HepG2 (cell line): ENCODE measurements around the gene TOR4A. TPM values are rescaled to one million over a fixed set of nuclear protein-coding genes. Genes with fewer than 3 reads are reported as not detected.
A peak's percentile ranks its signal among the peaks of the same experiment; 100 is the strongest.

Experiments
- AKNA ChIP-seq: sonication (generic); formaldehyde crosslinking; IDR thresholded peaks from 2 replicates; pipeline ENCODE4 v1.4.0; 2020; ENCODE audit warnings: missing genetic modification reagents, borderline replicate concordance
- ATRX ChIP-seq: sonication (generic); formaldehyde crosslinking; IDR thresholded peaks from 2 replicates; pipeline ENCODE4 v1.4.0; 2020; ENCODE audit warnings: missing genetic modification reagents, borderline replicate concordance
- CHD4 ChIP-seq: fragments of 200-600 bp; sonication (generic); IDR thresholded peaks from 2 replicates; pipeline ENCODE4 v1.7.0; 2017; ENCODE audit warnings: mild to moderate bottlenecking, low read length, borderline replicate concordance
- CREM ChIP-seq, 2 experiments: sonication (generic) in 1 of 2; formaldehyde crosslinking in 1 of 2; IDR thresholded peaks; 2 replicates each; pipeline versions ENCODE4 v1.4.0 to v1.6.1; 2016 to 2020; ENCODE audit warnings: antibody characterized with exemption in 1 of 2, mild to moderate bottlenecking in 1 of 2, missing genetic modification reagents in 1 of 2
- HCFC1 ChIP-seq: fragments of 150-350 bp; IDR thresholded peaks from 2 replicates; pipeline ENCODE4 v1.6.1; 2014; ENCODE audit warnings: low read depth, low read length
- MLLT10 ChIP-seq: sonication (generic); formaldehyde crosslinking; IDR thresholded peaks from 2 replicates; pipeline ENCODE4 v1.4.0; 2020; ENCODE audit warnings: missing genetic modification reagents
- NR1H2 ChIP-seq: sonication (generic); formaldehyde crosslinking; IDR thresholded peaks from 2 replicates; pipeline ENCODE4 v1.8.1; 2022; ENCODE audit warnings: low read depth, missing genetic modification reagents, borderline replicate concordance
- PAWR ChIP-seq: sonication (generic); formaldehyde crosslinking; IDR thresholded peaks from 2 replicates; pipeline ENCODE4 v1.4.0; 2020; ENCODE audit warnings: missing genetic modification reagents, mild to moderate bottlenecking, borderline replicate concordance
- POLR2A ChIP-seq, 2 experiments: IDR thresholded peaks; 2 replicates each; pipeline ENCODE4 v1.6.1; 2011; ENCODE audit warnings: low read depth in 2 of 2, low read length in 2 of 2, mild to moderate bottlenecking in 1 of 2, moderate library complexity in 1 of 2; ENCODE audit not compliant: insufficient read depth in 1 of 2
- TFDP1 ChIP-seq: IDR thresholded peaks from 2 replicates; pipeline ENCODE4 v1.6.1; 2016; ENCODE audit warnings: missing compliant biosample characterization, missing genetic modification reagents, borderline replicate concordance
- ZNF12 ChIP-seq: sonication (generic); formaldehyde crosslinking; IDR thresholded peaks from 2 replicates; pipeline ENCODE4 v1.5.0; 2020; ENCODE audit warnings: missing genetic modification reagents
- ZNF282 ChIP-seq: fragments of 450-650 bp; IDR thresholded peaks from 2 replicates; pipeline ENCODE4 v1.6.1; 2018; ENCODE audit not compliant: partially characterized antibody
- polyA plus RNA-seq, 8 experiments: library from polyadenylated mRNA; depleted of rRNA in 3 of 8; stranded (reverse) in 7 of 8; unstranded in 1 of 8; fragments of >200 nt; fragmentation: Illumina TruSeq in 4 of 8; extraction: Trizol in 4 of 8; gene quantifications; 2 replicates each; pipeline versions ENCODE4 v1.2.1 to v1.2.3, GENCODE V29; 2011 to 2016; ENCODE audit warnings: low read depth in 4 of 8, missing spikeins in 1 of 8, mixed read lengths in 1 of 8; ENCODE audit not compliant: insufficient read depth in 1 of 8
- total RNA-seq, 5 experiments: library from RNA; depleted of rRNA; stranded (reverse); fragments of >200 nt; fragmentation: Illumina TruSeq; extraction: Trizol; gene quantifications; 2 replicates each; pipeline ENCODE4 v1.2.3, GENCODE V29; 2016; ENCODE audit warnings: low read depth in 1 of 5
- TF ChIP-seq, protein P1 (sequence below): sonication (generic); formaldehyde crosslinking; conservative IDR thresholded peaks from 2 replicates; pipeline ENCODE4 v1.5.0; 2020; ENCODE audit warnings: missing genetic modification reagents
- TF ChIP-seq, protein P2 (sequence below), 2 experiments: IDR thresholded peaks; 2 replicates each; pipeline ENCODE4 v1.6.1; 2011 to 2012; ENCODE audit warnings: low read length in 2 of 2, borderline replicate concordance in 1 of 2, low read depth in 1 of 2, mild to moderate bottlenecking in 1 of 2, moderate library complexity in 1 of 2
- TF ChIP-seq, protein P3 (sequence below): sonication (generic); formaldehyde crosslinking; IDR thresholded peaks from 2 replicates; pipeline ENCODE4 v1.9.0; 2021; ENCODE audit warnings: missing genetic modification reagents, borderline replicate concordance

Gene TOR4A
- total and polyA plus RNA-seq, 2 of the 13 experiments (the other 11 are each of a cell fraction or from before 2014, with no cell fraction given): 11.1 to 14.2 TPM

- TF ChIP-seq, protein P1, sequence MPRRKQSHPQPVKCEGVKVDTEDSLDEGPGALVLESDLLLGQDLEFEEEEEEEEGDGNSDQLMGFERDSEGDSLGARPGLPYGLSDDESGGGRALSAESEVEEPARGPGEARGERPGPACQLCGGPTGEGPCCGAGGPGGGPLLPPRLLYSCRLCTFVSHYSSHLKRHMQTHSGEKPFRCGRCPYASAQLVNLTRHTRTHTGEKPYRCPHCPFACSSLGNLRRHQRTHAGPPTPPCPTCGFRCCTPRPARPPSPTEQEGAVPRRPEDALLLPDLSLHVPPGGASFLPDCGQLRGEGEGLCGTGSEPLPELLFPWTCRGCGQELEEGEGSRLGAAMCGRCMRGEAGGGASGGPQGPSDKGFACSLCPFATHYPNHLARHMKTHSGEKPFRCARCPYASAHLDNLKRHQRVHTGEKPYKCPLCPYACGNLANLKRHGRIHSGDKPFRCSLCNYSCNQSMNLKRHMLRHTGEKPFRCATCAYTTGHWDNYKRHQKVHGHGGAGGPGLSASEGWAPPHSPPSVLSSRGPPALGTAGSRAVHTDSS (CRISPR knock-in tag): no peak
- TF ChIP-seq HCFC1: no peak
- TF ChIP-seq CHD4: no peak
- TF ChIP-seq PAWR (CRISPR knock-in tag): no peak
- no peak; the same call in 1 of the 2 replicates for TF ChIP-seq TFDP1 (CRISPR knock-in tag)
- peak; percentile 65; the same call in 1 of the 2 replicates for TF ChIP-seq CREM (IDR thresholded peaks at IDR 0.05)
- TF ChIP-seq CREM (CRISPR knock-in tag; IDR thresholded peaks at IDR 0.05): no peak
- TF ChIP-seq, protein P2, sequence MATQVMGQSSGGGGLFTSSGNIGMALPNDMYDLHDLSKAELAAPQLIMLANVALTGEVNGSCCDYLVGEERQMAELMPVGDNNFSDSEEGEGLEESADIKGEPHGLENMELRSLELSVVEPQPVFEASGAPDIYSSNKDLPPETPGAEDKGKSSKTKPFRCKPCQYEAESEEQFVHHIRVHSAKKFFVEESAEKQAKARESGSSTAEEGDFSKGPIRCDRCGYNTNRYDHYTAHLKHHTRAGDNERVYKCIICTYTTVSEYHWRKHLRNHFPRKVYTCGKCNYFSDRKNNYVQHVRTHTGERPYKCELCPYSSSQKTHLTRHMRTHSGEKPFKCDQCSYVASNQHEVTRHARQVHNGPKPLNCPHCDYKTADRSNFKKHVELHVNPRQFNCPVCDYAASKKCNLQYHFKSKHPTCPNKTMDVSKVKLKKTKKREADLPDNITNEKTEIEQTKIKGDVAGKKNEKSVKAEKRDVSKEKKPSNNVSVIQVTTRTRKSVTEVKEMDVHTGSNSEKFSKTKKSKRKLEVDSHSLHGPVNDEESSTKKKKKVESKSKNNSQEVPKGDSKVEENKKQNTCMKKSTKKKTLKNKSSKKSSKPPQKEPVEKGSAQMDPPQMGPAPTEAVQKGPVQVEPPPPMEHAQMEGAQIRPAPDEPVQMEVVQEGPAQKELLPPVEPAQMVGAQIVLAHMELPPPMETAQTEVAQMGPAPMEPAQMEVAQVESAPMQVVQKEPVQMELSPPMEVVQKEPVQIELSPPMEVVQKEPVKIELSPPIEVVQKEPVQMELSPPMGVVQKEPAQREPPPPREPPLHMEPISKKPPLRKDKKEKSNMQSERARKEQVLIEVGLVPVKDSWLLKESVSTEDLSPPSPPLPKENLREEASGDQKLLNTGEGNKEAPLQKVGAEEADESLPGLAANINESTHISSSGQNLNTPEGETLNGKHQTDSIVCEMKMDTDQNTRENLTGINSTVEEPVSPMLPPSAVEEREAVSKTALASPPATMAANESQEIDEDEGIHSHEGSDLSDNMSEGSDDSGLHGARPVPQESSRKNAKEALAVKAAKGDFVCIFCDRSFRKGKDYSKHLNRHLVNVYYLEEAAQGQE (IDR thresholded peaks at IDR 0.05; ENCODE audit: borderline replicate concordance in 1 of 2, low read depth in 1 of 2, low read length in 2 of 2): no peak; a peak in 1 of 4 replicates
- no peak for TF ChIP-seq ZNF282
- no peak for TF ChIP-seq ATRX (CRISPR knock-in tag)
- TF ChIP-seq ZNF12 (CRISPR knock-in tag): no peak
- TF ChIP-seq AKNA (CRISPR knock-in tag): no peak
- TF ChIP-seq MLLT10 (CRISPR knock-in tag): no peak
- no peak; a peak in 1 of 4 replicates for TF ChIP-seq POLR2A (IDR thresholded peaks at IDR 0.05; ENCODE audit: insufficient read depth in 1 of 2, low read depth in 2 of 2, low read length in 2 of 2)
- TF ChIP-seq NR1H2 (CRISPR knock-in tag): no peak
- TF ChIP-seq, protein P3, sequence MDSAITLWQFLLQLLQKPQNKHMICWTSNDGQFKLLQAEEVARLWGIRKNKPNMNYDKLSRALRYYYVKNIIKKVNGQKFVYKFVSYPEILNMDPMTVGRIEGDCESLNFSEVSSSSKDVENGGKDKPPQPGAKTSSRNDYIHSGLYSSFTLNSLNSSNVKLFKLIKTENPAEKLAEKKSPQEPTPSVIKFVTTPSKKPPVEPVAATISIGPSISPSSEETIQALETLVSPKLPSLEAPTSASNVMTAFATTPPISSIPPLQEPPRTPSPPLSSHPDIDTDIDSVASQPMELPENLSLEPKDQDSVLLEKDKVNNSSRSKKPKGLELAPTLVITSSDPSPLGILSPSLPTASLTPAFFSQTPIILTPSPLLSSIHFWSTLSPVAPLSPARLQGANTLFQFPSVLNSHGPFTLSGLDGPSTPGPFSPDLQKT (CRISPR knock-in tag): no peak
These were observed 47.4 kb upstream of the TOR4A start (continued) for GRCh38 chr9:137229903-137230704.
